GM12872 (cell line): ENCODE results near the gene ERMP1.

Source experiments
- CTCF ChIP-seq: IDR thresholded peaks from 3 replicates; pipeline ENCODE4 v1.5.1; 2011; ENCODE audit warnings: low read depth, mild to moderate bottlenecking, low read length, moderate library complexity; ENCODE audit not compliant: insufficient read depth

Gene ERMP1

GRCh38 chr9:5786370-5787127, 46.4 kb downstream of the ERMP1 start:
- TF ChIP-seq CTCF, result no peak

GRCh38 chr9:5784526-5785315, 48.2 kb downstream of the ERMP1 start:
- TF ChIP-seq CTCF, result no peak

- TF ChIP-seq CTCF, result no peak
These were observed 48.9 kb downstream of the ERMP1 start for GRCh38 chr9:5783982-5784381.

- no peak for TF ChIP-seq CTCF
These were observed 54.1 kb downstream of the ERMP1 start for GRCh38 chr9:5778805-5779204.

- peak; percentile 24; the same call in 1 of the 3 replicates for TF ChIP-seq CTCF
These were observed 59.5 kb downstream of the ERMP1 start for GRCh38 chr9:5773324-5773999.

- no peak for TF ChIP-seq CTCF
These were observed 64.7 kb downstream of the ERMP1 start for GRCh38 chr9:5767968-5768932.
